Pancreas (tissue), 10 donors: ENCODE results near the gene LPCAT1. TPM values are rescaled to one million over a fixed set of nuclear protein-coding genes. Genes with fewer than 3 reads are reported as not detected.

Source experiments
- ATAC-seq, 4 donors: fragments of 200-7000 bp; cut with Tn5 transposase; one replicate each; pipeline versions ENCODE4 v1.8.0 to v1.9.1; 2020; ENCODE audit warnings: mild to moderate bottlenecking in 4 of 4, moderate library complexity in 4 of 4
- DNase-seq, 6 donors: peaks; one replicate each; pipeline ENCODE4 v3.0.0-alpha.2; 2020
- FAIRE-seq: peaks from 2 replicates; lab custom pipeline; 2012; peaks lifted over from hg19 to GRCh38; lab: Jason Lieb, UNC
- H3K27ac ChIP-seq, 4 donors: fragments of 200-600 bp; sonication (generic); 1 replicate in 3 of 4; 2 replicates in 1 of 4; pipeline versions ENCODE4 v1.5.0 to v1.8.0; 2020
- H3K27me3 ChIP-seq, 4 donors: fragments of 200-600 bp; one replicate each; pipeline ENCODE4 v1.8.0; 2021
- H3K36me3 ChIP-seq, 3 donors: fragments of 200-600 bp; sonication (generic) in 1 of 3; one replicate each; pipeline versions ENCODE4 v1.5.0 to v1.8.0; 2020 to 2021
- H3K4me1 ChIP-seq, 3 donors: fragments of 200-600 bp; one replicate each; pipeline ENCODE4 v1.8.0; 2021
- H3K4me3 ChIP-seq, 4 donors: fragments of 200-600 bp; sonication (generic) in 2 of 4; one replicate each; pipeline versions ENCODE4 v1.5.0 to v1.8.0; 2020 to 2021
- H3K9me3 ChIP-seq, 4 donors: fragments of 200-600 bp; one replicate each; pipeline ENCODE4 v1.8.0; 2021
- CTCF ChIP-seq, 4 donors: fragments of 200-600 bp; sonication (generic) in 3 of 4; IDR thresholded peaks; one replicate each; pipeline versions ENCODE4 v1.5.0 to v1.8.0; 2021; ENCODE audit warnings: antibody characterized with exemption in 4 of 4
- WGBS, 2 donors: extraction: QIAGEN DNeasy Blood & Tissue Kit; methylation state at CpG; one replicate each; pipeline ENCODE4 v1.1.7; 2013; 5-methylcytosine and 5-hydroxymethylcytosine counted together
- intact Hi-C, 3 donors: fragments of 100-400 bp; cut with DNase I; formaldehyde crosslinking; loops; one replicate each; pipeline versions ENCODE4 v1.11.1 to v1.14.2; 2022
- polyA plus RNA-seq, 2 donors: library from polyadenylated mRNA; stranded (reverse); fragments of 200-250 nt; gene quantifications; one replicate each; pipeline ENCODE4 v1.2.3, GENCODE V29; 2013
- total RNA-seq, 6 donors: library from RNA; stranded (reverse); fragmentation: NEBNext Ultra II Directional in 4 of 6; extraction: Animal tissue kit (Norgen Biotek cat#: 25700) in 4 of 6; gene quantifications; one replicate each; pipeline versions ENCODE4 v1.2.1 to v1.2.4, GENCODE V29; 2021 to 2023
- donor health status: healthy with polysubstance abuse.
- donor health status: DM: no; HTN: no; CAD: no; lungs with moderate emphysema.
- donor health status: DM: no; HTN: no; CAD: no.
- donor health status: control.
- donor health status: control.
- donor health status: Bipolar disorder and iron deficiency.
- donor health status: DM: yes; HTN: yes; CAD: no.
- donor health status: DM: no; HTN: no; CAD: no.
- donor health status: DM: no; HTN: no; CAD: no.
- donor health status: DM: yes; HTN: yes; CAD: no.

Gene LPCAT1
- total and polyA plus RNA-seq, 8 donors, result 6.5 to 26.1 (median 13.8) TPM

DNA sequence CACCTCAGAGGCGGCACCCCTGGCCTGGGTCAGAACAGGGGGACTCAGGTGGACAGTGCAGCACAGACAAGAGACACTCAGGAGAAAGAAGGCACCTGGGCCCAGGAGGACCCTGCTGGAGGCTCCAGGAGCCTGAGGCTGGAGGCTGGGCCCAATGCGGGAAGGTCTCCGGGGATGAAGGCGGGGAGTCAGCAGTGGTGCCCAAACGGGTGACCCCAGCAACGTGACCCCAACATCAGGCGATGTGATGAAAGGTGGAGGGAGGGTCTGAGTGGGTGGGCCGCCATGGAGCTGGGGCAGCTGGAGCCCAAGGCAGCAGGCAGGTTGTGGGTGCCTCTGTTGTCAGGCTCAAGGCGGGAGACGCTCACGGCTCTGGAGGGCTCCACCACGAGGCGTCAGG lies 37.5 kb downstream of the LPCAT1 start:
- DNase-seq (peak in 1 of 6 donors; percentile 56), FAIRE-seq (no peak), ATAC-seq (no peak)
- WGBS, 2 donors, result 93 to 95% methylated on average over 13 of the region's 13 CpGs
- Histone ChIP-seq H3K4me3 (no peak overlapping the region), H3K36me3 (peaks cover 0 to 5% (median 0%) of the 10 kb centered on the region in 3 donors), H3K9me3 (no peaks in the 10 kb centered on the region), H3K27ac (no peak overlapping the region), H3K27me3 (no peaks in the 10 kb centered on the region), H3K4me1 (no peaks in the 10 kb centered on the region)
- intact Hi-C loops, result no loop called here
- no peak for TF ChIP-seq CTCF (IDR thresholded peaks at IDR 0.05)

DNA sequence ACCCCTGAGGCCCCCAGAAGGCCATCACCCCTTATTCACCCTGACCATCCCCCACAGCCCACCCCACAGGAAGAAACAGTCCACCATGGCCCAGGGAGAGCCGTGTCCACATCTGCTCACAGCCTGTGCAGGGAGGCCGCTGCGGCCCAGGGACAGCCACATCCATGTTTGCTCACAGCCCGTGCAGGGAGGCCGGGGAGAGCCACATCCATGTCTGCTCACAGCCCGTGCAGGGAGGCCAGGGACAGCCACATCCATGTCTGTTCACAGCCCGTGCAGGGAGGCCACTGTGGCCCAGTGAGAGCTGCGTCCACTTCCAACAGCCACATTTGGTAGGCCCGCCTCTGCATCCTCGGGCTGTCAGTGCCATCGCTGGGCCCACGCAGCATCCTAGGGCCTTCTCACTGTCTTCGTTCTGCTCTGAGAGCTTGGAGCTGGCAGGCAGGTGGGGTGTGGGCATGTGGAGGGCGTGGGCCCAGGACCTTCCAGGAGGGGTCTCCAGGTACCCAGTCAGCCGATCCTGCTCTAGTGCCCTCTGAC lies 38.1 kb downstream of the LPCAT1 start:
- Histone ChIP-seq H3K9me3 (no peaks in the 10 kb centered on the region), H3K36me3 (peaks cover 0 to 5% (median 0%) of the 10 kb centered on the region in 3 donors), H3K4me1 (no peaks in the 10 kb centered on the region), H3K27ac (no peak overlapping the region), H3K27me3 (no peaks in the 10 kb centered on the region), H3K4me3 (no peak overlapping the region)
- ATAC-seq, result no peak
- intact Hi-C loops, result no loop called here
- no peak for TF ChIP-seq CTCF (IDR thresholded peaks at IDR 0.05)
- no peak for FAIRE-seq
- 90% methylated on average over 15 of the region's 15 CpGs for WGBS, 2 donors
- DNase-seq, result peak in 1 of 6 donors; percentile 39

DNA sequence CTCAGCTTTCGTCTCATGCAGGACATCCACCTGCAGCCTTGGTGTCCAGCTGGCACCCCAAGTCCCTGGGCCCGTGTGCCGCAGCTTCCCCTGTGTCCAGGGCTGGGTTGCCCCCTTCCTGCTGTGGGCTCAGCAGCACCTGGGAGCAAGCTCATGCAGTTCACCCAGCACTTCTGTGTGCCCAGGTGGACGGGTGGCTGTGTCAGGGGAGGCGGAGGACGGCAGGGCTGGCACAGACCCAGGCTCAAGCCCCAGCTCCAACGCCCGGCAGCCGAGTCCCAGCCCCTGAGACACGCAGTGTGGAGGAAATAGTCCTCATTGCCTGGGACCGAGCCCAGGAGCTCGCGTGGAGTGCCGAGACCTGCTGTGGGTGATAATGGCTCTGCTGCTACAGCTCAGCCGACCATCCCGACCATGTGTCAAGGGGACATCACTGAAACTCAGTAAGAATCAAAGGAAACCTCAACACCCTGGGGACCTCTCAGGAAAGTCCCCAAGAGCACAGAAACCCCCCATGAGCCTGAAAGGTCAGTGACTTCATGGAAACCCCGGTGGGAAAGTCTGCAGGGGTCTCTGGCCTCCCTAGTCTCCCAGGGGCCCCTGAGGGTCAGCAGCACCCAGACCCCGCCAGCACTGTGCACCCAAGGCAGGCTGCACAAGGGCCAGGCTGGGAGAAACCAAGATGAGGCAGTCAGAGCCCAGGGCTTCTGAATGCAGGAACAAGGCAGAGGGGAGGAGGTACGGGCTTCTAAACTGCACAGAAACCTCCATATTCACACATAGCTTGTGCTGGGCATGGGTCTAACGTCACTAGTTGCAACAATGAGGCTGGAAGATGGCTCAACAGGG lies 38.8 kb downstream of the LPCAT1 start:
- peaks cover 0 to 5% (median 0%) of the 10 kb centered on the region in 3 donors for H3K36me3 ChIP-seq
- no peaks in the 10 kb centered on the region for H3K27me3 ChIP-seq
- DNase-seq, result peak in 1 of 6 donors; percentile 62
- no peak for ATAC-seq
- intact Hi-C loops, result no loop called here
- WGBS, 2 donors, result 89 to 93% methylated on average over 20 of the region's 20 CpGs
- no peaks in the 10 kb centered on the region for H3K4me1 ChIP-seq
- no peak overlapping the region for H3K4me3 ChIP-seq
- no peak overlapping the region for H3K27ac ChIP-seq
- no peaks in the 10 kb centered on the region for H3K9me3 ChIP-seq
- FAIRE-seq, result no peak
- TF ChIP-seq CTCF (IDR thresholded peaks at IDR 0.05), result no peak

DNA sequence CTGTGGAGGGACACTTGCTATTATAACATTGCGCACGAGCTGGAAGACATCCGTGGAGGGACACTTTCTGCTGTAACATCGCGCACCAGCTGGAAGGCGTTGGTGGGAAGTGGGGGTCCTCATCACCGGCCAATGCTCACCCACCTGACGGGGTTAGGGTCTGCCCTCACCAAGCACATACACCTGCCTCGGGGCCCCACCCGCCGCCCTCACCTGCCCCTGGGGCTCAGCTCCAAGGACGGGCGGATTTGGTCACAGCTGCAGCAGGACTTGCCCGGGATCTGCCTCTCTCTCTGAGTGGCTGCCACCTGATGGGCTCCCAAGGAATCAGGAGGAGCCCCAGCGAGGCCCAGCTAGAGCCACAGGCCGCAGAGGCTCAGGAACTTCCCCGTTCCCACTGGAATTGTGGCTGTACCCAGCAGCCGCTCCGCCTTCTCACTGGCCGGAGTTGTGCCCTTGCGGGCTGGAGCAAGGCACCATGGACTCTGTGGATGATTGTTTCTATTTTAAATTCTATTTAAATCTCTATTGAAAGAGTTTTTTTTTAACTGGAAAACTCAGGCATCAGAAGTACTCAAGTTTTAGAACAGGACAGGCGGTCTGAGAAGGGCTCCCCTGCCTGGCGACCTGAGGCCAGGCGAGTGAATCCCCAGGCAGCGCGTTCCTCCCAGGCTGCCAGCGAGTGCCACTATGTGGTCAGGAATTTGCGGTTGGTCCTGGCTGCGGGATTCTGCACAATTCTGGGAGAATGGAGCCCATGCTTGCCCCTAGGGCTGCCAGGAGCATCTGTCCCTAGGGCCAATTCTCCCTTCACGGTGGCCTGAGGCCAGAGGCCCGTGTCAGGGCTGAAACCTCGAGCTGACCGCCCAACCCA lies 39.7 kb downstream of the LPCAT1 start:
- no peaks in the 10 kb centered on the region for H3K4me1 ChIP-seq
- H3K27ac ChIP-seq, result no peak overlapping the region
- H3K4me3 ChIP-seq, result no peak overlapping the region
- intact Hi-C loops, result no loop called here
- ATAC-seq, result no peak
- FAIRE-seq, result no peak
- peaks cover 0 to 5% (median 0%) of the 10 kb centered on the region in 3 donors for H3K36me3 ChIP-seq
- no peak for TF ChIP-seq CTCF (IDR thresholded peaks at IDR 0.05)
- H3K27me3 ChIP-seq, result no peaks in the 10 kb centered on the region
- no peaks in the 10 kb centered on the region for H3K9me3 ChIP-seq
- WGBS, 2 donors, result 93% methylated on average over 33 of the region's 33 CpGs
- peak in 1 of 6 donors; percentile 44 for DNase-seq
